ENCODE results near the gene KLF2. TPM values are rescaled to one million over a fixed set of nuclear protein-coding genes. Genes with fewer than 3 reads are reported as not detected.

Gene KLF2
- total RNA-seq, 4 donors from 2014 or later, result 4.2 to 11.4 (median 8.0) TPM

DNA sequence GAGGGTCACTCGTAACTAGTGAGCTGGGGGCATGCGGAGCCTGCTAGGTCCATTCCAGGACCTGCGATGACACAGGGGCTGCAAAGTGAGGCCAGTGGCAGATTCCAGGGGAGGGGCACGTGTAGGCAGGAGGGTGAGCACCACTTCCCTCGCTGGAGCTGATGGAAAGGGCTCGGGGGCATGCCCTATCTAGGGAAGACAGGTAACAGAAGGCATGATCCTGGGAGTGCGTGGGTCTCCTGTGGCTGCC lies 51.2 kb downstream of the KLF2 start:
- Histone ChIP-seq H3K27ac (no peak overlapping the region), H3K4me1 (peaks cover 7 to 37% (median 30%) of the 10 kb centered on the region in 3 donors), H3K4me3 (no peak overlapping the region), H3K9me3 (no peaks in the 10 kb centered on the region), H3K36me3 (peaks cover 0 to 88% (median 0%) of the 10 kb centered on the region in 3 donors), H3K27me3 (no peaks in the 10 kb centered on the region)
- intact Hi-C loops (cut with DNase I), result no loop called here
- no peak for TF ChIP-seq POLR2A (IDR thresholded peaks at IDR 0.05)
- TF ChIP-seq, protein P1, sequence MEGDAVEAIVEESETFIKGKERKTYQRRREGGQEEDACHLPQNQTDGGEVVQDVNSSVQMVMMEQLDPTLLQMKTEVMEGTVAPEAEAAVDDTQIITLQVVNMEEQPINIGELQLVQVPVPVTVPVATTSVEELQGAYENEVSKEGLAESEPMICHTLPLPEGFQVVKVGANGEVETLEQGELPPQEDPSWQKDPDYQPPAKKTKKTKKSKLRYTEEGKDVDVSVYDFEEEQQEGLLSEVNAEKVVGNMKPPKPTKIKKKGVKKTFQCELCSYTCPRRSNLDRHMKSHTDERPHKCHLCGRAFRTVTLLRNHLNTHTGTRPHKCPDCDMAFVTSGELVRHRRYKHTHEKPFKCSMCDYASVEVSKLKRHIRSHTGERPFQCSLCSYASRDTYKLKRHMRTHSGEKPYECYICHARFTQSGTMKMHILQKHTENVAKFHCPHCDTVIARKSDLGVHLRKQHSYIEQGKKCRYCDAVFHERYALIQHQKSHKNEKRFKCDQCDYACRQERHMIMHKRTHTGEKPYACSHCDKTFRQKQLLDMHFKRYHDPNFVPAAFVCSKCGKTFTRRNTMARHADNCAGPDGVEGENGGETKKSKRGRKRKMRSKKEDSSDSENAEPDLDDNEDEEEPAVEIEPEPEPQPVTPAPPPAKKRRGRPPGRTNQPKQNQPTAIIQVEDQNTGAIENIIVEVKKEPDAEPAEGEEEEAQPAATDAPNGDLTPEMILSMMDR (IDR thresholded peaks at IDR 0.05), result no peak
- WGBS, 2 donors, result 81 to 91% methylated on average over 3 to 5 of the region's 7 CpGs
- DNase-seq, result no peak

DNA sequence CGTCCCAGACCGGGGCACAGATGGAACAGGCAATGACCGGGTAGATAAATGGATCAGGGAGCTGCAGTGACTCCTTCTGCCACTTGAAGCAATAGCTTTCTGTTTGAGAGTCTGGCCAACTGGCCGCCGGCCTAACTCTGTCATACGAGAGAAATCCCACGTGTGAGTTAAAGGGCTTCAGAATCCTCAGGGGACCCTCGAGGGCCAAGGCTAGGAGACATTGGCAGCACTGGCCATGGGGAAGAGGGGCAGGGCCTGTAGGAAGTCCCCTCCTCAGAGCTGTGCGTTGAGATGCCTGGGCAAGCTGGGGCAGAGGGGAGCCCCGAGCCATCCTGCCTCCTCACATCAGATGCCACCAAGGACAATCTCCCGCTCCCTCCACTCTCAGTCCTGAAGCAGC lies 51.6 kb downstream of the KLF2 start:
- Histone ChIP-seq H3K27ac (peak overlapping the region in 1 of 4 donors; percentile 6), H3K4me1 (peaks cover 7 to 37% (median 27%) of the 10 kb centered on the region in 3 donors)
- intact Hi-C loops (cut with DNase I), result no loop called here

DNA sequence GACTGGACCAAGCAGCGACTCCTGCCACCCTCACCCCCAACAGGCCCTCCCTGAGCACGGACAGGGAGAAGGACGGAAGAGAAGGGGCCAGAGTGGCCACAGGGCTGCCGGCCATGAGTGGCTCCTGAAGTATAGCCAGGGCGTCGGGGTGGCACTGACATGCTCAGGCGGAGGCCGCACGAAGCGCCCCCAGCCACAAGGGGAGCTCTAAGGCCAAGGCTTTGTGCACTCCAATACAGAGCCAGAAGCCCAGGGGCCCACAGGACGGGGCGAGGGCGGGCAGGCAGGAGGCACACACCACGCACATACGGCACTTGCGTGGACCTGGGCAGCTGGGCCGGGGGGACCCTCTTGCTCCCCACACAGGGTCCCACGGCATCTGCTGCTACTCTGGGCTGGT lies 52.0 kb downstream of the KLF2 start:
- H3K36me3 ChIP-seq, result peaks cover 0 to 88% (median 0%) of the 10 kb centered on the region in 3 donors
- intact Hi-C loops (cut with DNase I), result no loop called here
- H3K9me3 ChIP-seq, result no peaks in the 10 kb centered on the region
- H3K27me3 ChIP-seq, result no peaks in the 10 kb centered on the region
- TF ChIP-seq, protein P1 (IDR thresholded peaks at IDR 0.05), result peak in 2 of 6 experiments; percentile 15 to 36
- TF ChIP-seq POLR2A (IDR thresholded peaks at IDR 0.05), result no peak
- no peak for DNase-seq
- no peak overlapping the region for H3K4me3 ChIP-seq
- 86% methylated on average over 6 of the region's 18 CpGs; no CpG with 5 or more reads in 1 of the 2 donors for WGBS, 2 donors
- H3K27ac ChIP-seq, result peak overlapping the region in 1 of 4 donors; percentile 6
- peaks cover 9 to 37% (median 28%) of the 10 kb centered on the region in 3 donors for H3K4me1 ChIP-seq

More for the DNA sequence above, 51.6 kb downstream of the KLF2 start:
- H3K9me3 ChIP-seq, result no peaks in the 10 kb centered on the region
- H3K4me3 ChIP-seq, result no peak overlapping the region
- 55 to 56% methylated on average over 2 to 8 of the region's 11 CpGs for WGBS, 2 donors
- H3K27me3 ChIP-seq, result no peaks in the 10 kb centered on the region
- peaks cover 0 to 88% (median 0%) of the 10 kb centered on the region in 3 donors for H3K36me3 ChIP-seq
- TF ChIP-seq, protein P1 (IDR thresholded peaks at IDR 0.05), result no peak
- TF ChIP-seq POLR2A (IDR thresholded peaks at IDR 0.05), result no peak
- no peak for DNase-seq

DNA sequence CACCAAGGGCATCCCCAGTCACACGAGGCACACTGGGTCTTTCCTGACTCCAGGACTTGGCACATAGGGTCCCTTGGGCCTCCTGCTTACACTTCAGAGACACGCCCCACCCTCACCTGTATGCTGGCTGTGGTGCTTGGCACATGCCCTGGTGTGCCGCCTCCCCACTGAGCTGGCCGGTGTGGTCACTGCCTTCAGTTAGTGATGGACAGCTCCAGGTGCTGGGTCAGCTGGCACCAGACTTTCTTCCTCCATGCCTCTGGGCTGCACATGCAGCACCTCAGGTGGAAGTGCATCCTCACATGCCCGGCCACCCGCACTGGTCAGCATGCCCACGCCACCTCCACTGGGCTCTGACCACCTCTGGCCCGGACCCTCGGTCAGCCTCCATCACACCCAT lies 52.9 kb downstream of the KLF2 start:
- H3K4me1 ChIP-seq, result peaks cover 4 to 37% (median 23%) of the 10 kb centered on the region in 3 donors
- no peaks in the 10 kb centered on the region for H3K9me3 ChIP-seq
- DNase-seq, result no peak
- H3K27me3 ChIP-seq, result no peaks in the 10 kb centered on the region
- peaks cover 0 to 89% (median 0%) of the 10 kb centered on the region in 3 donors for H3K36me3 ChIP-seq
- WGBS, 2 donors, result 80 to 97% methylated on average over 1 to 7 of the region's 9 CpGs
- H3K27ac ChIP-seq, result no peak overlapping the region
- no peak for TF ChIP-seq POLR2A (IDR thresholded peaks at IDR 0.05)
- TF ChIP-seq, protein P1 (IDR thresholded peaks at IDR 0.05), result no peak
- no peak overlapping the region for H3K4me3 ChIP-seq
- intact Hi-C loops (cut with DNase I), result no loop called here

Other genes with a start within 250 kb of the KLF2 start
- 100 to 1,000 TPM; 307 to 577 (median 369) TPM for gene TPM4, start 248.3 kb upstream of the KLF2 start, total RNA-seq
- 10 to 100 TPM; 39.5 to 70.9 (median 46.4) TPM for gene RAB8A, start 212.9 kb upstream of the KLF2 start, total RNA-seq
- 1 to 10 TPM in 1 of 4 donors, under 1 TPM in 2, not detected in 1; 0.31 to 1.1 (median 0.41) TPM for gene HSH2D, start 181.1 kb upstream of the KLF2 start, total RNA-seq
- gene CIB3, start 151.3 kb upstream of the KLF2 start, total RNA-seq, result not detected
- gene FAM32A, start 139.4 kb upstream of the KLF2 start, total RNA-seq, result 10 to 100 TPM; 53.5 to 97.4 (median 70.8) TPM
- 10 to 100 TPM; 39.3 to 64.6 (median 46.8) TPM for gene AP1M1, start 126.9 kb upstream of the KLF2 start, total RNA-seq
- gene EPS15L1, start 147.1 kb downstream of the KLF2 start, total RNA-seq, result 10 to 100 TPM in 3 of 4 donors, 1 to 10 TPM in 1; 8.1 to 21.7 (median 19.8) TPM
- not detected for gene CALR3, start 171.3 kb downstream of the KLF2 start, total RNA-seq
- 1 to 10 TPM; 2.5 to 10.0 (median 4.2) TPM for gene C19orf44, start 171.6 kb downstream of the KLF2 start, total RNA-seq
- 10 to 100 TPM in 1 of 4 donors, 1 to 10 TPM in 3; 5.5 to 11.8 (median 9.6) TPM for gene CHERP, start 217.6 kb downstream of the KLF2 start, total RNA-seq
- 10 to 100 TPM; 22.6 to 29.4 (median 25.3) TPM for gene SLC35E1, start 247.6 kb downstream of the KLF2 start, total RNA-seq

Measured in esophagus squamous epithelium (tissue), 5 donors.